IMR-90 (cell line): ENCODE measurements around the gene SNX2. TPM values are rescaled to one million over a fixed set of nuclear protein-coding genes. Genes with fewer than 3 reads are reported as not detected.

Source experiments
- ATAC-seq: fragments of 200-7000 bp; cut with Tn5 transposase; 2 replicates; pipeline ENCODE4 v1.9.1; 2020; ENCODE audit warnings: low read depth, mild to moderate bottlenecking, moderate library complexity
- BruUV-seq: library from RNA; stranded (reverse); fragments of 400-500 nt; replicated peaks from 2 replicates; lab custom pipeline; 2021; lab: Mats Ljungman, UMichigan
- CTCF ChIA-PET: fragments of 300-600 bp; formaldehyde crosslinking; extraction: SDS; loops from one replicate; lab custom pipeline; 2021; ENCODE audit warnings: antibody characterized with exemption; lab: Yijun Ruan, JAX
- POLR2A ChIA-PET: fragments of 300-600 bp; sonication (Branson Sonifier 250); formaldehyde crosslinking; loops from one replicate; lab custom pipeline; 2022; ENCODE audit warnings: antibody characterized with exemption; ENCODE audit not compliant: unreplicated experiment; lab: Charles Lee
- DNase-seq: peaks from one replicate; pipeline ENCODE4 v3.0.0; 2013
- H2AFZ ChIP-seq: replicated peaks from 2 replicates; pipeline ENCODE3; 2013; ENCODE audit warnings: low read length, mild to moderate bottlenecking; ENCODE audit not compliant: poor library complexity
- H2AK5ac ChIP-seq: 2 replicates; pipeline ENCODE4 v1.6.1; 2013; ENCODE audit warnings: low read depth, low read length, inconsistent platforms
- H2AK9ac ChIP-seq: replicated peaks from 2 replicates; pipeline ENCODE3; 2013; ENCODE audit warnings: mild to moderate bottlenecking, low read depth, low read length, moderate library complexity; ENCODE audit not compliant: poor library complexity
- H2BK120ac ChIP-seq: 2 replicates; pipeline ENCODE4 v1.6.1; 2013; ENCODE audit warnings: low read depth, low read length, inconsistent platforms
- H2BK15ac ChIP-seq: 3 replicates; pipeline ENCODE4 v1.6.1; 2013; ENCODE audit warnings: low read depth, low read length, inconsistent platforms
- H2BK20ac ChIP-seq: 2 replicates; pipeline ENCODE4 v1.6.1; 2013; ENCODE audit warnings: low read depth, mild to moderate bottlenecking, inconsistent platforms, low read length, moderate library complexity
- H2BK5ac ChIP-seq: 2 replicates; pipeline ENCODE4 v1.6.1; 2013; ENCODE audit warnings: mild to moderate bottlenecking, low read depth, low read length, inconsistent platforms; ENCODE audit not compliant: poor library complexity, severe bottlenecking
- H3K14ac ChIP-seq: replicated peaks from 2 replicates; pipeline ENCODE4 v1.6.1; 2013; ENCODE audit warnings: low read depth, low read length, inconsistent platforms
- H3K18ac ChIP-seq: 2 replicates; pipeline ENCODE4 v1.6.1; 2013; ENCODE audit warnings: low read depth, low read length, control low read depth
- H3K23ac ChIP-seq: 2 replicates; pipeline ENCODE4 v1.6.1; 2013; ENCODE audit warnings: low read depth, low read length, inconsistent platforms
- H3K27ac ChIP-seq: 2 replicates; pipeline ENCODE4 v1.5.1; 2013; ENCODE audit warnings: mild to moderate bottlenecking, control low read depth, low read length; ENCODE audit not compliant: insufficient read depth
- H3K27me3 ChIP-seq: 2 replicates; pipeline ENCODE4 v1.6.1; 2013; ENCODE audit warnings: low read length; ENCODE audit not compliant: control insufficient read depth, insufficient read depth
- H3K36me3 ChIP-seq: 2 replicates; pipeline ENCODE4 v1.6.1; 2013; ENCODE audit warnings: low read length, mixed read lengths; ENCODE audit not compliant: control insufficient read depth, insufficient read depth
- H3K4ac ChIP-seq: 2 replicates; pipeline ENCODE4 v1.6.1; 2013; ENCODE audit warnings: low read depth, low read length, inconsistent platforms
- H3K4me1 ChIP-seq: 2 replicates; pipeline ENCODE4 v1.6.1; 2013; ENCODE audit warnings: low read length, mixed read lengths; ENCODE audit not compliant: control insufficient read depth, insufficient read depth
- H3K4me2 ChIP-seq: 2 replicates; pipeline ENCODE4 v1.6.1; 2013; ENCODE audit warnings: low read depth, mild to moderate bottlenecking, control low read depth, low read length, moderate library complexity
- H3K4me3 ChIP-seq: 2 replicates; pipeline ENCODE4 v1.5.1; 2013; ENCODE audit warnings: low read depth, mild to moderate bottlenecking, control low read depth, low read length, moderate library complexity; ENCODE audit not compliant: insufficient read depth
- H3K56ac ChIP-seq: 2 replicates; pipeline ENCODE4 v1.6.1; 2013; ENCODE audit warnings: low read length, inconsistent platforms; ENCODE audit not compliant: insufficient read depth; ENCODE audit errors: extremely low read depth
- H3K79me1 ChIP-seq, 2 experiments: 2 replicates each; pipeline ENCODE4 v1.6.1; 2013; ENCODE audit warnings: low read length in 2 of 2, inconsistent platforms in 1 of 2, low read depth in 1 of 2
- H3K9ac ChIP-seq: 2 replicates; pipeline ENCODE4 v1.6.1; 2013; ENCODE audit warnings: low read depth, low read length, control low read depth
- H3K9me1 ChIP-seq: 2 replicates; pipeline ENCODE4 v1.6.1; 2013; ENCODE audit warnings: low read length, inconsistent platforms; ENCODE audit not compliant: insufficient read depth
- H3K9me3 ChIP-seq: 2 replicates; pipeline ENCODE4 v1.6.1; 2013; ENCODE audit warnings: low read length; ENCODE audit not compliant: control insufficient read depth, insufficient read depth
- H4K20me1 ChIP-seq: 2 replicates; pipeline ENCODE4 v1.6.1; 2013; ENCODE audit warnings: low read length, inconsistent platforms; ENCODE audit not compliant: insufficient read depth
- H4K5ac ChIP-seq: 2 replicates; pipeline ENCODE4 v1.6.1; 2013; ENCODE audit warnings: mild to moderate bottlenecking, low read depth, low read length, control low read depth
- H4K8ac ChIP-seq, 2 experiments: 2 replicates each; pipeline ENCODE4 v1.6.1; 2013; ENCODE audit warnings: low read depth in 2 of 2, low read length in 2 of 2, control low read depth in 1 of 2, inconsistent platforms in 1 of 2
- H4K91ac ChIP-seq: 2 replicates; pipeline ENCODE4 v1.6.1; 2013; ENCODE audit warnings: low read depth, low read length, inconsistent platforms; ENCODE audit not compliant: insufficient read depth
- BHLHE40 ChIP-seq: fragments of 150-350 bp; IDR thresholded peaks from 2 replicates; pipeline ENCODE4 v1.6.1; 2016; ENCODE audit warnings: mild to moderate bottlenecking, low read depth, low read length
- CEBPB ChIP-seq: IDR thresholded peaks from 2 replicates; pipeline ENCODE4 v1.6.1; 2012; ENCODE audit warnings: low read depth, low read length, improper control_type of control experiment
- CHD1 ChIP-seq: IDR thresholded peaks from 2 replicates; pipeline ENCODE4 v1.6.1; 2012; ENCODE audit warnings: low read depth, low read length, improper control_type of control experiment
- MAFK ChIP-seq: IDR thresholded peaks from 2 replicates; pipeline ENCODE4 v1.6.1; 2012; ENCODE audit warnings: low read depth, low read length, improper control_type of control experiment
- MAZ ChIP-seq: IDR thresholded peaks from 2 replicates; pipeline ENCODE4 v1.6.1; 2012; ENCODE audit warnings: low read depth, mild to moderate bottlenecking, low read length, improper control_type of control experiment, moderate library complexity, borderline replicate concordance
- MXI1 ChIP-seq: IDR thresholded peaks from 2 replicates; pipeline ENCODE4 v1.6.1; 2012; ENCODE audit warnings: low read depth, mild to moderate bottlenecking, low read length, moderate library complexity, borderline replicate concordance
- POLR2A ChIP-seq: IDR thresholded peaks from 2 replicates; pipeline ENCODE4 v1.6.1; 2012; ENCODE audit warnings: mild to moderate bottlenecking, low read depth, low read length
- RAD21 ChIP-seq: IDR thresholded peaks from 2 replicates; pipeline ENCODE4 v1.6.1; 2012; ENCODE audit warnings: low read length, improper control_type of control experiment
- RCOR1 ChIP-seq: IDR thresholded peaks from 2 replicates; pipeline ENCODE4 v1.6.1; 2012; ENCODE audit warnings: mild to moderate bottlenecking, low read length, improper control_type of control experiment; ENCODE audit not compliant: insufficient replicate concordance
- RFX5 ChIP-seq: IDR thresholded peaks from 2 replicates; pipeline ENCODE4 v1.8.0; 2012; ENCODE audit warnings: low read depth, mild to moderate bottlenecking, low read length, moderate library complexity
- SMC3 ChIP-seq: fragments of 150-350 bp; IDR thresholded peaks from 2 replicates; pipeline ENCODE4 v1.6.1; 2016; ENCODE audit warnings: low read depth, mild to moderate bottlenecking, antibody characterized with exemption, low read length, moderate library complexity
- USF2 ChIP-seq: fragments of 150-350 bp; IDR thresholded peaks from 2 replicates; pipeline ENCODE4 v1.6.1; 2017; ENCODE audit warnings: mild to moderate bottlenecking, antibody characterized with exemption, low read length, low read depth
- WGBS, 2 experiments: methylation state at CpG; one replicate each; pipeline versions ENCODE4 v1.1.5 to v1.1.7; 2013; ENCODE audit warnings: missing lambda C conversion rate in 2 of 2; ENCODE audit not compliant: insufficient read length in 1 of 2; ENCODE audit errors: extremely low coverage in 2 of 2; 5-methylcytosine and 5-hydroxymethylcytosine counted together
- dilution Hi-C: fragments of 300-500 bp; cut with HindIII; formaldehyde crosslinking; loops from one replicate; pipeline ENCODE4 v1.14.3; 2018; ENCODE audit warnings: low sequenced_read_pairs; ENCODE audit not compliant: unreplicated experiment
- in situ Hi-C: fragments of 300-500 bp; cut with MboI; formaldehyde crosslinking; loops from 3 replicates; pipeline ENCODE4 v1.14.3; 2019; ENCODE audit warnings: low sequenced_read_pairs, inconsistent platforms, mixed read lengths
- intact Hi-C: fragments of 100-400 bp; cut with micrococcal nuclease; formaldehyde crosslinking; loops from 2 replicates; pipeline ENCODE4 v1.10.0; 2022
- polyA plus RNA-seq, 3 experiments: library from polyadenylated mRNA; depleted of rRNA; stranded (reverse); fragments of >200 nt; gene quantifications; 2 replicates each; pipeline ENCODE4 v1.2.3, GENCODE V29; 2012; ENCODE audit warnings: low replicate concordance in 1 of 3
- total RNA-seq: library from RNA; depleted of rRNA; stranded (reverse); fragments of >200 nt; gene quantifications from 2 replicates; pipeline ENCODE4 v1.2.3, GENCODE V29; 2012

Gene SNX2
- total and polyA plus RNA-seq, 2 of the 4 experiments (the other 2 are of a cell fraction) = 26.3 to 52.9 TPM

DNA sequence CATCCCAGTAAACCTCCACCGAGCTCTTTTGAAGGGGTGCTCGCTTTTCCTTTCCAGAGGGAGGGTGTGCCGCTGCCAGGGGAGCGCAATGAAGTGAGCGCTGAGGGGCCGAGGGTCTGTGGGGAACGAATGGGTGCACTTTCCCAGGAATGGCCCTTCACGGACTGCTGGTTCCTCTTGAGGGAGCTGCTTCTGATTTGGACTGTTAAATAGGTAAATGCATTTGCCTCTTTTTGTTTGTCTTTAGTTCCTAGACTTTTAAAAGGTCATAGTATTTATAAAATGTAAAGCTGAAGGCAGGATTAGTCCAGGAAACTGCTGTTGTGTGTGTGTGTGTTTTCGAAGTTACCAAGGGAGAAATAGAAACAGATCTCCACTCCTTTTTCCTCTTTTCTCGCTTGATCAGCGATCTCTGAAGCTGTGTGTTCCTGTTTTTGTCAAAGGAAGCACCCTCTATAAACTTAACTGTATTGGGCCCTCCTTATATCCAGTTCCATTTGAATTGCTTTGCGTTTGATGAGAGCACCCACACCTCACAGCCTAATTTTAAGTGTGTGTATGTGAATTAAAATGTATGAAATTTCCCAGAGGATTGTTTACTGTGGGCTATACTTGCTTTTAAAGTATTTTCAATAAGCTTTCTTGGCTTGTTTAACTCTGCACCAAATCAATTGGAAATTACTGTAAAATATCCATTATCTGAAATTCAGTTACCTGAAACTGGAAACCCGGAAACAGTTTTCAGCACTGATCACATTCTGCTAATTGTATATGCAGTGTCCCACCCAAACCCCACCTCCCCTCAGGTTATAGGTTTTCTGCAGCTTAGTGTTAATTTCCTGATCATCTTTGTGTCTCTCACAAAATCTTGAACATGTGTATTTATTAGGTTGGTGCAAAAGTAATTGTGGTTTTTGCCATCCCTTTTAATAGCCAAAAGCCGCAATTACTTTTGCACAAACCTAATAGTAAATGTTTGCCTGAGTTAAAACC, 966 bp downstream of the SNX2 start:
- Histone ChIP-seq H3K56ac (peak overlapping the region; percentile 86; the same call in 1 of the 2 replicates), H2AK5ac (no peak overlapping the region), H3K23ac (peak overlapping the region; percentile 100), H4K20me1 (peaks cover 3% of the 10 kb centered on the region; the same call in 1 of the 2 replicates), H3K4me2 (peak overlapping the region; percentile 89), H3K36me3 (no peaks in the 10 kb centered on the region), H3K14ac (peak overlapping the region; percentile 36; the same call in 1 of the 2 replicates), H3K79me1 (peaks cover 7 to 30% of the 10 kb centered on the region in 2 experiments), H3K4ac (peak overlapping the region; percentile 97), H3K18ac (no peak overlapping the region; the same call in 1 of the 2 replicates), H2BK20ac (no peak overlapping the region), H2BK15ac (no peak overlapping the region), H2AFZ (peak overlapping the region; percentile 97), H3K9ac (peak overlapping the region; percentile 97), H2BK120ac (no peak overlapping the region), H3K9me3 (no peaks in the 10 kb centered on the region), H4K5ac (peak overlapping the region; percentile 90), H3K4me3 (peak overlapping the region; percentile 90), H2BK5ac (peak overlapping the region; percentile 70), H4K91ac (0 out of 2 replicates have a peak overlapping the region, but pooled peaks have one; percentile 50), H3K9me1 (peaks cover 6% of the 10 kb centered on the region; the same call in 1 of the 2 replicates), H2AK9ac (peak overlapping the region; percentile 65), H3K27ac (peak overlapping the region; percentile 80), H3K4me1 (no peaks in the 10 kb centered on the region), H4K8ac (peak overlapping the region in 1 of 2 experiments; percentile 23; a peak in 1 of 4 replicates), H3K27me3 (no peaks in the 10 kb centered on the region; the same call in 1 of the 2 replicates)
- in situ Hi-C loops (no loop called here), intact Hi-C loops (loop anchor here (2.0 kb wide), 1 partner anchor 71 kb away; no protein-coding TSS in a partner anchor), dilution Hi-C loops (no loop called here)
- no peak for TF ChIP-seq RAD21
- no peak for TF ChIP-seq MAFK
- no peak for TF ChIP-seq POLR2A
- TF ChIP-seq CEBPB = no peak
- no peak for TF ChIP-seq CHD1
- TF ChIP-seq BHLHE40 = no peak
- TF ChIP-seq RFX5 = no peak
- TF ChIP-seq USF2 = no peak
- no peak for TF ChIP-seq MXI1
- no peak for TF ChIP-seq SMC3
- TF ChIP-seq RCOR1 = no peak
- no peak for TF ChIP-seq MAZ
- no peak for ATAC-seq
- BruUV-seq = TSS peak; percentile 57
- WGBS, 2 experiments = 0% methylated on average over 4 of the region's 14 CpGs; no CpG with 5 or more reads in 1 of the 2 experiments
- DNase-seq = no peak
- POLR2A ChIA-PET = no interaction called here
- CTCF ChIA-PET = interaction anchor here (0.8 kb wide), 1 partner anchor 72 kb away, joined by 3 read pairs; no protein-coding TSS in a partner anchor
